Fibroblast of the aortic adventitia (primary cell): ENCODE measurements around the gene TMEM255B. TPM values are rescaled to one million over a fixed set of nuclear protein-coding genes. Genes with fewer than 3 reads are reported as not detected.
A peak's percentile ranks its signal among the peaks of the same experiment; 100 is the strongest.

Source experiments
- DNase-seq: peaks from one replicate; pipeline ENCODE4 v3.0.0-alpha.2; 2010; ENCODE audit warnings: low read depth
- H3K4me3 ChIP-seq: 2 replicates; pipeline ENCODE4 v1.5.1; 2011; ENCODE audit warnings: low read depth, mild to moderate bottlenecking, control low read depth, low read length, moderate library complexity
- CTCF ChIP-seq: IDR thresholded peaks from 2 replicates; pipeline ENCODE4 v1.5.1; 2011; ENCODE audit warnings: mild to moderate bottlenecking, low read length, control low read depth, inconsistent platforms; ENCODE audit not compliant: insufficient read depth
- total RNA-seq: library from RNA; depleted of rRNA; stranded (reverse); fragments of >200 nt; gene quantifications from 2 replicates; pipeline ENCODE4 v1.2.3, GENCODE V29; 2012; ENCODE audit warnings: low replicate concordance

Gene TMEM255B
- total RNA-seq, 1 donor = not detected

GRCh38 chr13:113736258-113736731 lies 22.7 kb upstream of the TMEM255B start:
- no peak for TF ChIP-seq CTCF
- no peak for DNase-seq
- no peak overlapping the region for H3K4me3 ChIP-seq

DNA sequence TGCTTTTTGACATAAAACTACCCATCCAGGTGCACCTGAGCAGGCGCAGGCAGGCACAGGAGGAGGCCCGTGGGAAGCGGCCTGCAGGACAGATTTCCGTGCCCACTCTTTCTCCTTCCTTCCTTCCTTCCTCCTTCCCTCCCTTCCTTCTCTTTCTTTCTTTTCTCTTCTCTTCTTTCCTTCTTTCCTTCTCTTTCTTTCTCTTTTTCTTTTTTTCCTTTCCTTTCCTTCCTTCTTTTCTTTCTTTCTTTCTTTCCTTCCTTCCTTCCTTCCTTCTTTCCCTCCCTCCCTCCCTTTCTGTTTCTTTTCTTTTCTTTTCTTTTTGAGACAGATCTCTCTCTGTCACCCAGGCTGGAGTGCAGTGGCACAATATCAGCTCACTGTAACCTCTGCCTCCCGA lies 21.2 kb upstream of the TMEM255B start:
- H3K4me3 ChIP-seq = no peak overlapping the region
- TF ChIP-seq CTCF = no peak
- no peak for DNase-seq

- H3K4me3 ChIP-seq = no peak overlapping the region
- DNase-seq = no peak
- TF ChIP-seq CTCF = no peak
Observed at GRCh38 chr13:113739527-113740285, 19.3 kb upstream of the TMEM255B start.

- TF ChIP-seq CTCF = no peak
- no peak overlapping the region for H3K4me3 ChIP-seq
- DNase-seq = no peak
Observed at GRCh38 chr13:113740286-113740556, 18.8 kb upstream of the TMEM255B start.

- no peak for TF ChIP-seq CTCF
- no peak overlapping the region for H3K4me3 ChIP-seq
- DNase-seq = no peak
Observed at GRCh38 chr13:113740661-113741060, 18.4 kb upstream of the TMEM255B start.

DNA sequence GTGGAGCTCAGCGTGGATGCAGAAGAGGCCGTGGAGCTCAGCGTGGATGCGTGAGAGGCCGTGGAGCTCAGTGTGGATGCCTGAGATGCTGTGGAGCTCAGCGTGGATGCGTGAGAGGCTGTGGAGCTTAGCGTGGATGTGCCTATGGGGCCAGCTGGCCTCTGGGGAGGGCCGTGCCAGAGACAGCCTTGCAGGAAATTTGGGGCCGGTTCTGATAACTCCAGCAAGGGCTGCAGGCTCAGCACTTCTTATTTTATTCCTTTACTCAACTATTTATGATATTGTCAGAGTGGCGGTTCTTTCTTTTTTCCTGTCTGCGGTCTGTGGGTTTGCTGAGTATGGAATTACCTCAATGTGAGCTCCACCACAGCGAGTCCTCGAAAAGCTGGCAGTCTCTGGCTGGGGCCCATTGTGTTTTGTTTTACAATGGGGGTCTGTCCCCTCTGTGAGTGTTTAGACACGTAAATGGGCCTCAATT lies 17.8 kb upstream of the TMEM255B start:
- TF ChIP-seq CTCF = no peak
- H3K4me3 ChIP-seq = no peak overlapping the region
- DNase-seq = no peak

DNA sequence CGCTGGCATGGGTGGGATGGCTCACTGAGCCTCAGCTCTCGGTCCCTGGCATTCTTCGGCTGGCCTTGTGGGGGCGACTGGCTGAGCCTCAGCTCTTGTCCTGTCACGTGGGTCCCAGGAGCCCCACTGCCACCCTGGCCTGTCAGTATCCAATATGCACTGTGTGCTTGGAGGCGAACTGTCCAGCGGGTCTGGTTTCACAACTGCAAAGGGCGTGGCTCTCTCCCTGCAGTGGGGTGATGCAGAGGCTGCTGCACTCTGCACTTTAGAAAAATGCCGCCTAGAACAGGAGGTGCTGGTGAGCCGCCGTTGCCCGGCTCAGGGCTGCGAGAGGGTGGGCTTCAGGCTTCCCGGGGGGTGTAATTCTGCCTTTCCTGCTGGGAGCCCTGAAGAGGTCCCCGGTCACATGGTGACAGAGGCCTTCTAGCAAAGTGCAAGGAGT lies 17.0 kb upstream of the TMEM255B start:
- no peak overlapping the region for H3K4me3 ChIP-seq
- DNase-seq = peak; percentile 49
- TF ChIP-seq CTCF = no peak
